Measurements from ENCODE around the gene CTRL.
A peak's percentile ranks its signal among the peaks of the same experiment; 100 is the strongest.

DNA sequence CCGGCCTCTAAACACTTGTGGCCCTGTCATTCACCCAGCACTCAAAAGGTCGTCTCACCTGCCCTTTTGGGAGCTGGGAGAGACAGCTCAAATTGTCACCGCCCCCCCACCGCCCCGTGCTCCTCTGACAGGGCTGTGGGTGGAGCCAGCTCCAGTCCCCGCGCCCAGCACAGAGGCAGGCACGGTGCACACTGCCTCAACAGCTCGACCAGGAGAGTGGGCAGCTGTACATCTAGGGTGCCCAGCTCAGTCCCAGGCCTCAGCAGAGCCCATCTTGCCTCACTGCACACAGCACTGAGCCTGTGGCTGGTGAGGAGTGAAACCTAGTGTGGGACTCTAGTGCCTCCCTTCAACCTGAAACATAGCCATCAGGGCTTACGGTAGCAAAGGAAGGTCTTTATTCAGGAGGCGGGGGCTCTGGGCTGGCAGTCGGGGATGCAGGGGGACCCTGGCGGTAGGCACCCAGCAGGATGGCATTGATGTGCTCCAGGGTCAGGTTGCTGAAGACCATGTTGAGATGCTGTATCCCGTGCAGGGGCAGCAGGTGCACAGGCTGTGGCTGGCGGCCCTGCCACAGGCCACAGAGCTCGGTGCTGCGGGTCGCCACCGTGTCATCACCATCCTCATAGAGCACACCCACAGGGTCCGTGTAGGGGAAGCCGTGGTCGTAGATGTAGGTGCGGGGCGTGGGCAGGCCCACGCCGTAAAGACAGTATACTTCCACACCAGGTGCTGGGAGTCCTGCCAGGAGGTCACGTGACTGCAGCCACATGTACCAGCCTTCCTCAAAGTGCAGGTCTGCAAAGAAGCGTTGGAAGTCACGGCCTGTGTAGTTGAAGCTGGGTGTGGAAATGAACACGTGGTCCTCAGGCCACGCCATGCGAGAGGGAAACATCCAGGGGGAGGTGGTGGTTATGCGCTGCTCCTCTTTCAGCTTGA, 8.1 kb upstream of the CTRL start:
- TF ChIP-seq, protein P1, sequence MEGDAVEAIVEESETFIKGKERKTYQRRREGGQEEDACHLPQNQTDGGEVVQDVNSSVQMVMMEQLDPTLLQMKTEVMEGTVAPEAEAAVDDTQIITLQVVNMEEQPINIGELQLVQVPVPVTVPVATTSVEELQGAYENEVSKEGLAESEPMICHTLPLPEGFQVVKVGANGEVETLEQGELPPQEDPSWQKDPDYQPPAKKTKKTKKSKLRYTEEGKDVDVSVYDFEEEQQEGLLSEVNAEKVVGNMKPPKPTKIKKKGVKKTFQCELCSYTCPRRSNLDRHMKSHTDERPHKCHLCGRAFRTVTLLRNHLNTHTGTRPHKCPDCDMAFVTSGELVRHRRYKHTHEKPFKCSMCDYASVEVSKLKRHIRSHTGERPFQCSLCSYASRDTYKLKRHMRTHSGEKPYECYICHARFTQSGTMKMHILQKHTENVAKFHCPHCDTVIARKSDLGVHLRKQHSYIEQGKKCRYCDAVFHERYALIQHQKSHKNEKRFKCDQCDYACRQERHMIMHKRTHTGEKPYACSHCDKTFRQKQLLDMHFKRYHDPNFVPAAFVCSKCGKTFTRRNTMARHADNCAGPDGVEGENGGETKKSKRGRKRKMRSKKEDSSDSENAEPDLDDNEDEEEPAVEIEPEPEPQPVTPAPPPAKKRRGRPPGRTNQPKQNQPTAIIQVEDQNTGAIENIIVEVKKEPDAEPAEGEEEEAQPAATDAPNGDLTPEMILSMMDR (IDR thresholded peaks at IDR 0.05; ENCODE audit: extremely low read depth in 1 of 2, insufficient read depth in 1 of 2, low read depth in 1 of 2, low read length in 2 of 2) = no peak
- no peak for TF ChIP-seq POLR2A (IDR thresholded peaks at IDR 0.05; ENCODE audit: low read depth, low read length)
- peak; percentile 7 for TF ChIP-seq POLR2AphosphoS5 (IDR thresholded peaks at IDR 0.05; ENCODE audit: insufficient read depth, low read depth, low read length)
- TF ChIP-seq, protein P2, sequence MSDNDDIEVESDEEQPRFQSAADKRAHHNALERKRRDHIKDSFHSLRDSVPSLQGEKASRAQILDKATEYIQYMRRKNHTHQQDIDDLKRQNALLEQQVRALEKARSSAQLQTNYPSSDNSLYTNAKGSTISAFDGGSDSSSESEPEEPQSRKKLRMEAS (IDR thresholded peaks at IDR 0.05; ENCODE audit: insufficient read depth, insufficient read length) = no peak
- no peak for TF ChIP-seq JUN (IDR thresholded peaks at IDR 0.05; ENCODE audit: borderline replicate concordance, insufficient read depth, insufficient read length, low read depth)
- TF ChIP-seq MYC (IDR thresholded peaks at IDR 0.05; ENCODE audit: low read depth, low read length) = no peak
- no peak for TF ChIP-seq EZH2 (IDR thresholded peaks at IDR 0.05; ENCODE audit: borderline replicate concordance, low read depth, low read length, severe bottlenecking)
- no peak for TF ChIP-seq FOS (IDR thresholded peaks at IDR 0.05; ENCODE audit: borderline replicate concordance, insufficient read depth, low read length)

All from endothelial cell of umbilical vein (primary cell).